GM12878 (cell line): Measurements from ENCODE around the gene SYT1. TPM values are rescaled to one million over a fixed set of nuclear protein-coding genes. Genes with fewer than 3 reads are reported as not detected.

Experiments
- ATAC-seq: fragments of 200-7000 bp; cut with Tn5 transposase; 3 replicates; pipeline ENCODE4 v1.9.1; 2020; ENCODE audit warnings: mild to moderate bottlenecking, moderate library complexity
- BruUV-seq: library from RNA; stranded (reverse); fragments of 400-500 nt; replicated peaks from 2 replicates; lab custom pipeline; 2021; lab: Mats Ljungman, UMichigan
- CTCF ChIA-PET: fragments of 300-600 bp; sonication (Branson Sonifier 250); formaldehyde crosslinking; extraction: SDS; loops from one replicate; lab custom pipeline; 2021; ENCODE audit warnings: inconsistent platforms; lab: Yijun Ruan, JAX
- POLR2A ChIA-PET: fragments of 350-600 bp; formaldehyde crosslinking; extraction: SDS; loops from one replicate; lab custom pipeline; 2021; ENCODE audit warnings: inconsistent platforms; lab: Charles Lee
- RAD21 ChIA-PET: fragments of 300-600 bp; sonication (Branson Sonifier 250); formaldehyde crosslinking; loops from one replicate; lab custom pipeline; 2023; ENCODE audit warnings: antibody characterized with exemption; ENCODE audit not compliant: unreplicated experiment; lab: Charles Lee
- SMC1A ChIA-PET: fragments of 300-600 bp; sonication (Branson Sonifier 250); formaldehyde crosslinking; loops from one replicate; lab custom pipeline; 2023; ENCODE audit not compliant: unreplicated experiment, uncharacterized antibody; lab: Charles Lee
- DNase-seq: peaks from one replicate; pipeline ENCODE4 v3.0.0-alpha.2; 2011; ENCODE audit warnings: low read depth, low spot score
- FAIRE-seq: peaks from 3 replicates; lab custom pipeline; 2011; peaks lifted over from hg19 to GRCh38; lab: Jason Lieb, UNC
- H2AFZ ChIP-seq: 2 replicates; pipeline ENCODE4 v1.6.0; 2011; ENCODE audit warnings: low read depth, low read length, control low read depth; ENCODE audit not compliant: control insufficient read depth
- H3K27ac ChIP-seq: 2 replicates; pipeline ENCODE4 v1.5.1; 2011; ENCODE audit warnings: control low read depth; ENCODE audit not compliant: control insufficient read depth, insufficient read depth
- H3K27me3 ChIP-seq, 2 experiments: replicated peaks in 1 of 2; 2 replicates each; pipeline versions ENCODE4 v1.6.0 to v1.6.1; 2011; ENCODE audit warnings: low read length in 1 of 2; ENCODE audit not compliant: control insufficient read depth in 2 of 2, insufficient read depth in 2 of 2
- H3K36me3 ChIP-seq, 2 experiments: 2 replicates each; pipeline ENCODE4 v1.5.1; 2011; ENCODE audit warnings: low read length in 1 of 2; ENCODE audit not compliant: control insufficient read depth in 2 of 2, insufficient read depth in 2 of 2
- H3K4me1 ChIP-seq: 2 replicates; pipeline ENCODE4 v1.6.1; 2011; ENCODE audit warnings: mild to moderate bottlenecking, low read length, moderate library complexity, mixed read lengths; ENCODE audit not compliant: control insufficient read depth, insufficient read depth
- H3K4me2 ChIP-seq: 2 replicates; pipeline ENCODE4 v1.6.0; 2011; ENCODE audit warnings: control low read depth; ENCODE audit not compliant: control insufficient read depth, insufficient read depth
- H3K4me3 ChIP-seq: fragments of 200-600 bp; sonication (generic); 2 replicates; pipeline ENCODE4 v1.5.1; 2016
- H3K79me2 ChIP-seq: 2 replicates; pipeline ENCODE4 v1.6.0; 2011; ENCODE audit warnings: low read length; ENCODE audit not compliant: control insufficient read depth, insufficient read depth
- H3K9ac ChIP-seq: 2 replicates; pipeline ENCODE4 v1.8.0; 2011; ENCODE audit warnings: low read length, control low read depth, mixed read lengths; ENCODE audit not compliant: control insufficient read depth, insufficient read depth
- H3K9me3 ChIP-seq: replicated peaks from 3 replicates; pipeline ENCODE4 v1.5.1; 2011; ENCODE audit warnings: mild to moderate bottlenecking, low read length; ENCODE audit not compliant: control insufficient read depth, insufficient read depth
- H4K20me1 ChIP-seq: 2 replicates; pipeline ENCODE4 v1.6.0; 2011; ENCODE audit not compliant: control insufficient read depth, insufficient read depth
- CEBPB ChIP-seq, 2 experiments: fragments of 150-350 bp in 1 of 2; IDR thresholded peaks; 2 replicates each; pipeline ENCODE4 v1.6.1; 2012 to 2014; ENCODE audit warnings: low read depth in 2 of 2, low read length in 2 of 2, borderline replicate concordance in 1 of 2, inconsistent platforms in 1 of 2
- IRF3 ChIP-seq: fragments of 450-650 bp; IDR thresholded peaks from 2 replicates; pipeline ENCODE4 v1.6.1; 2014; ENCODE audit warnings: mild to moderate bottlenecking
- MXI1 ChIP-seq: fragments of 150-350 bp; IDR thresholded peaks from 2 replicates; pipeline ENCODE4 v1.6.1; 2011; ENCODE audit warnings: low read depth, mild to moderate bottlenecking, inconsistent platforms, low read length, improper control_type of control experiment
- NFYB ChIP-seq: IDR thresholded peaks from 2 replicates; pipeline ENCODE4 v1.6.1; 2011; ENCODE audit warnings: low read depth, mild to moderate bottlenecking, low read length, improper control_type of control experiment, moderate library complexity; ENCODE audit not compliant: insufficient read depth
- PAX5 ChIP-seq: IDR thresholded peaks from 2 replicates; pipeline ENCODE4 v1.6.1; 2011; ENCODE audit warnings: low read depth, low read length, borderline replicate concordance
- POLR2AphosphoS5 ChIP-seq: IDR thresholded peaks from 2 replicates; pipeline ENCODE4 v1.6.1; 2011; ENCODE audit warnings: mild to moderate bottlenecking, low read length, inconsistent platforms
- RCOR1 ChIP-seq: conservative IDR thresholded peaks from 2 replicates; pipeline ENCODE4 v1.6.1; 2012; ENCODE audit warnings: low read depth, low read length, improper control_type of control experiment
- RFX5 ChIP-seq: IDR thresholded peaks from 2 replicates; pipeline ENCODE4 v1.6.1; 2011; ENCODE audit warnings: low read depth, low read length, improper control_type of control experiment
- SUZ12 ChIP-seq: fragments of 200-600 bp; sonication (generic); IDR thresholded peaks from one replicate; pipeline ENCODE4 v1.6.1; 2018; ENCODE audit warnings: antibody characterized with exemption, mild to moderate bottlenecking; ENCODE audit not compliant: unreplicated experiment
- TCF12 ChIP-seq: IDR thresholded peaks from 2 replicates; pipeline ENCODE4 v1.6.1; 2011; ENCODE audit warnings: low read depth, mild to moderate bottlenecking, low read length
- ZBTB40 ChIP-seq: fragments of 450-650 bp; IDR thresholded peaks from 2 replicates; pipeline ENCODE4 v1.6.1; 2016; ENCODE audit warnings: mild to moderate bottlenecking, moderate library complexity, borderline replicate concordance
- WGBS: methylation state at CpG from one replicate; pipeline ENCODE4 v1.1.6; 2016; ENCODE audit warnings: low lambda C conversion rate; ENCODE audit not compliant: insufficient replicate concordance, insufficient coverage; ENCODE audit errors: missing lambda C conversion rate; 5-methylcytosine and 5-hydroxymethylcytosine counted together
- in situ Hi-C: fragments of 300-500 bp; cut with MboI; formaldehyde crosslinking; loops from 9 replicates; pipeline ENCODE4 v1.14.3; 2018; ENCODE audit warnings: mixed read lengths
- intact Hi-C: fragments of 100-400 bp; cut with micrococcal nuclease; formaldehyde crosslinking; loops from one replicate; pipeline ENCODE4 v1.14.2; 2022; ENCODE audit not compliant: unreplicated experiment
- polyA plus RNA-seq, 11 experiments: library from polyadenylated mRNA; depleted of rRNA in 4 of 11; unstranded in 6 of 11; stranded (reverse) in 5 of 11; fragments of >200 nt; fragmentation: Nextera tagmentation in 4 of 11; fragmentation: Illumina TruSeq in 1 of 11; extraction: Ambion mirVana in 4 of 11; extraction: Trizol in 1 of 11; gene quantifications; 1 replicate in 1 of 11; 2 replicates in 10 of 11; pipeline versions ENCODE4 v1.2.1 to v1.2.3, GENCODE V29; 2011 to 2016; ENCODE audit warnings: inconsistent platforms in 2 of 11, missing spikeins in 2 of 11, low read depth in 1 of 11
- total RNA-seq, 4 experiments: library from RNA; depleted of rRNA in 3 of 4; stranded (reverse); fragments of >200 nt in 3 of 4; fragmentation: Illumina TruSeq in 1 of 4; extraction: Trizol in 1 of 4; gene quantifications; 2 replicates each; pipeline versions ENCODE4 v1.2.1 to v1.2.3, GENCODE V29; 2013 to 2021
- TF ChIP-seq, protein P1 (sequence below): IDR thresholded peaks from 2 replicates; pipeline ENCODE4 v1.6.1; 2012; ENCODE audit warnings: improper control_type of control experiment, low read depth, low read length; ENCODE audit not compliant: insufficient replicate concordance

The SYT1 gene
- total and polyA plus RNA-seq, 10 of the 15 experiments (the other 5 are each of a cell fraction or from before 2014, with no cell fraction given): 0.10 to 0.28 TPM; not detected in 8

- TF ChIP-seq ZBTB40 (no peak), RCOR1 (no peak)
Observed at GRCh38 chr12:79351251-79351650, 486.7 kb downstream of the SYT1 start (continued).

DNA sequence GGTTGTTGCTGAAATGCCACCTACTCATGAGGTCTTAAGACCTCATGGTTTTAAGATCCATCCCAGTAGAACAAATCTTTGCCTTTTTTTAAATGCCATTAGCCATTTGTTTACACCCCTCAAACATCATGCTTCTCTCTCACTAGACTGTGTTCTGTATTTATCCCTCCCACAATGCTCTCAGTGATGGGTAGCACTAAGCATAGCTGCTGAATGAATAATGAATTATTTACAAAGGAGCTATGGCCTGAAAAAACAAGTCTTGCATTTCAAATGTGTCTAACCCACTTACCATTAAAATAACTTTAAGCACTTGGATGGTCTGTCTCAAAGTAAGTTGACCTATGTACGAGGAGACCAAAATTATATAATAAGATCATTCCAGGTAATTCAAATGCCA lies 491.6 kb downstream of the SYT1 start:
- RAD21 ChIA-PET: no interaction called here
- CTCF ChIA-PET: interaction anchor here (1.4 kb wide), 1 partner anchor 11 kb away, joined by 3 read pairs; no protein-coding TSS in a partner anchor
- no TSS peak for BruUV-seq
- Histone ChIP-seq H3K4me3 (no peak overlapping the region), H2AFZ (no peak overlapping the region)
- no peak for DNase-seq
- TF ChIP-seq CEBPB (IDR thresholded peaks at IDR 0.05; ENCODE audit: borderline replicate concordance in 1 of 2, low read depth in 2 of 2, low read length in 2 of 2): no peak
- no peak for TF ChIP-seq SUZ12
- no peak for TF ChIP-seq MXI1
- no peak for TF ChIP-seq IRF3
- no peak for TF ChIP-seq RFX5
- no peak for TF ChIP-seq PAX5
- TF ChIP-seq TCF12: no peak
- no peak for TF ChIP-seq NFYB
- TF ChIP-seq POLR2AphosphoS5: no peak
- TF ChIP-seq, protein P1, sequence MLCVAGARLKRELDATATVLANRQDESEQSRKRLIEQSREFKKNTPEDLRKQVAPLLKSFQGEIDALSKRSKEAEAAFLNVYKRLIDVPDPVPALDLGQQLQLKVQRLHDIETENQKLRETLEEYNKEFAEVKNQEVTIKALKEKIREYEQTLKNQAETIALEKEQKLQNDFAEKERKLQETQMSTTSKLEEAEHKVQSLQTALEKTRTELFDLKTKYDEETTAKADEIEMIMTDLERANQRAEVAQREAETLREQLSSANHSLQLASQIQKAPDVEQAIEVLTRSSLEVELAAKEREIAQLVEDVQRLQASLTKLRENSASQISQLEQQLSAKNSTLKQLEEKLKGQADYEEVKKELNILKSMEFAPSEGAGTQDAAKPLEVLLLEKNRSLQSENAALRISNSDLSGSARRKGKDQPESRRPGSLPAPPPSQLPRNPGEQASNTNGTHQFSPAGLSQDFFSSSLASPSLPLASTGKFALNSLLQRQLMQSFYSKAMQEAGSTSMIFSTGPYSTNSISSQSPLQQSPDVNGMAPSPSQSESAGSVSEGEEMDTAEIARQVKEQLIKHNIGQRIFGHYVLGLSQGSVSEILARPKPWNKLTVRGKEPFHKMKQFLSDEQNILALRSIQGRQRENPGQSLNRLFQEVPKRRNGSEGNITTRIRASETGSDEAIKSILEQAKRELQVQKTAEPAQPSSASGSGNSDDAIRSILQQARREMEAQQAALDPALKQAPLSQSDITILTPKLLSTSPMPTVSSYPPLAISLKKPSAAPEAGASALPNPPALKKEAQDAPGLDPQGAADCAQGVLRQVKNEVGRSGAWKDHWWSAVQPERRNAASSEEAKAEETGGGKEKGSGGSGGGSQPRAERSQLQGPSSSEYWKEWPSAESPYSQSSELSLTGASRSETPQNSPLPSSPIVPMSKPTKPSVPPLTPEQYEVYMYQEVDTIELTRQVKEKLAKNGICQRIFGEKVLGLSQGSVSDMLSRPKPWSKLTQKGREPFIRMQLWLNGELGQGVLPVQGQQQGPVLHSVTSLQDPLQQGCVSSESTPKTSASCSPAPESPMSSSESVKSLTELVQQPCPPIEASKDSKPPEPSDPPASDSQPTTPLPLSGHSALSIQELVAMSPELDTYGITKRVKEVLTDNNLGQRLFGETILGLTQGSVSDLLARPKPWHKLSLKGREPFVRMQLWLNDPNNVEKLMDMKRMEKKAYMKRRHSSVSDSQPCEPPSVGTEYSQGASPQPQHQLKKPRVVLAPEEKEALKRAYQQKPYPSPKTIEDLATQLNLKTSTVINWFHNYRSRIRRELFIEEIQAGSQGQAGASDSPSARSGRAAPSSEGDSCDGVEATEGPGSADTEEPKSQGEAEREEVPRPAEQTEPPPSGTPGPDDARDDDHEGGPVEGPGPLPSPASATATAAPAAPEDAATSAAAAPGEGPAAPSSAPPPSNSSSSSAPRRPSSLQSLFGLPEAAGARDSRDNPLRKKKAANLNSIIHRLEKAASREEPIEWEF: no peak
- TF ChIP-seq, all 136 proteins: peak for 0
- no peaks in the 10 kb centered on the region for H3K9me3 ChIP-seq
- no peak for ATAC-seq
- no peaks in the 10 kb centered on the region for H3K36me3 ChIP-seq
- no peaks in the 10 kb centered on the region for H3K4me1 ChIP-seq
- no peak overlapping the region for H3K4me2 ChIP-seq
- in situ Hi-C loops: no loop called here
- no peaks in the 10 kb centered on the region for H4K20me1 ChIP-seq
- H3K27me3 ChIP-seq: no peaks in the 10 kb centered on the region
- ChIA-PET POLR2A (no interaction called here), SMC1A (no interaction called here)
- intact Hi-C loops: no loop called here
- no peak overlapping the region for H3K9ac ChIP-seq
- no peak for FAIRE-seq
- H3K79me2 ChIP-seq: no peaks in the 10 kb centered on the region
- WGBS: 0% methylated on average over 1 of the region's 1 CpG
- no peak overlapping the region for H3K27ac ChIP-seq
